Endothelial cell (in vitro differentiated cells): ENCODE measurements around the gene CRTC2. TPM values are rescaled to one million over a fixed set of nuclear protein-coding genes. Genes with fewer than 3 reads are reported as not detected.
A peak's percentile ranks its signal among the peaks of the same experiment; 100 is the strongest.

ENCODE experiments used
- DNase-seq: peaks from one replicate; pipeline ENCODE4 v3.0.0; 2021; ENCODE audit warnings: low spot score
- H3K27ac Mint-ChIP-seq: one replicate; pipeline ENCODE4 v1.8.0; 2021; ENCODE audit warnings: mixed read lengths, inconsistent platforms; ENCODE audit not compliant: unreplicated experiment
- H3K27me3 Mint-ChIP-seq: one replicate; pipeline ENCODE4 v1.8.0; 2021; ENCODE audit warnings: mild to moderate bottlenecking, moderate library complexity, mixed read lengths, inconsistent platforms; ENCODE audit not compliant: unreplicated experiment
- H3K36me3 Mint-ChIP-seq: one replicate; pipeline ENCODE4 v1.8.0; 2021; ENCODE audit warnings: mild to moderate bottlenecking, low read depth, mixed read lengths, inconsistent platforms; ENCODE audit not compliant: unreplicated experiment
- H3K4me1 Mint-ChIP-seq: one replicate; pipeline ENCODE4 v1.8.0; 2021; ENCODE audit warnings: mild to moderate bottlenecking, mixed read lengths, inconsistent platforms; ENCODE audit not compliant: unreplicated experiment
- H3K4me3 Mint-ChIP-seq: one replicate; pipeline ENCODE4 v1.8.0; 2021; ENCODE audit warnings: mild to moderate bottlenecking, mixed read lengths, inconsistent platforms; ENCODE audit not compliant: unreplicated experiment
- H3K9me3 Mint-ChIP-seq: one replicate; pipeline ENCODE4 v1.8.0; 2021; ENCODE audit warnings: mixed read lengths, inconsistent platforms; ENCODE audit not compliant: unreplicated experiment
- CTCF ChIP-seq: fragments of 200-600 bp; sonication (generic); IDR thresholded peaks from one replicate; pipeline ENCODE4 v1.5.0; 2021; ENCODE audit warnings: antibody characterized with exemption; ENCODE audit not compliant: unreplicated experiment
- microRNA-seq: library from miRNA; unstranded; fragments of <30 nt; microRNA quantifications from one replicate; pipeline ENCODE4, GENCODE V29; 2020; ENCODE audit not compliant: unreplicated experiment
- total RNA-seq: library from RNA; stranded (reverse); fragmentation: NEBNext Ultra II Directional; extraction: Animal tissue kit (Norgen Biotek cat#: 25700); gene quantifications from one replicate; pipeline ENCODE4 v1.2.1, GENCODE V29; 2021; ENCODE audit not compliant: unreplicated experiment

The CRTC2 gene
- total RNA-seq, 1 donor from 2014 or later: 69.9 TPM

GRCh38 chr1:153903841-153904455, 54.5 kb downstream of the CRTC2 start:
- no peak overlapping the region for H3K4me3 Mint-ChIP-seq
- H3K4me1 Mint-ChIP-seq: no peaks in the 10 kb centered on the region
- H3K27me3 Mint-ChIP-seq: peaks cover 2% of the 10 kb centered on the region
- no peak for DNase-seq
- H3K36me3 Mint-ChIP-seq: peaks cover 11% of the 10 kb centered on the region
- H3K27ac Mint-ChIP-seq: no peak overlapping the region
- no peaks in the 10 kb centered on the region for H3K9me3 Mint-ChIP-seq
- TF ChIP-seq CTCF: no peak

- no peak for TF ChIP-seq CTCF
- no peak overlapping the region for H3K4me3 Mint-ChIP-seq
- H3K4me1 Mint-ChIP-seq: no peaks in the 10 kb centered on the region
These were observed 58.9 kb downstream of the CRTC2 start for GRCh38 chr1:153899509-153899908.

More at GRCh38 chr1:153899509-153899908, 58.9 kb downstream of the CRTC2 start:
- Mint-ChIP-seq H3K27me3 (no peaks in the 10 kb centered on the region), H3K27ac (peak overlapping the region; percentile 20), H3K9me3 (no peaks in the 10 kb centered on the region), H3K36me3 (peaks cover 9% of the 10 kb centered on the region)
- no peak for DNase-seq

Small RNAs within 50 kb of the gene (microRNA-seq; reads per million reads assigned to microRNA genes)
- 2.3 reads per million, percentile 33 among the genes with 10 or more reads in this experiment for gene MIR6737

Other genes with a start within 250 kb of the CRTC2 start
- 69.4 TPM for gene INTS3, start 230.6 kb downstream of the CRTC2 start, total RNA-seq
- gene SLC27A3, start 183.2 kb downstream of the CRTC2 start, total RNA-seq: 72.7 TPM
- 45.4 TPM for gene GATAD2B, start 35.6 kb downstream of the CRTC2 start, total RNA-seq
- gene DENND4B, start 11.9 kb downstream of the CRTC2 start, total RNA-seq: 53.1 TPM
- 136 TPM for gene SLC39A1, start 4.9 kb upstream of the CRTC2 start, total RNA-seq
- 13.2 TPM for gene CREB3L4, start 9.3 kb upstream of the CRTC2 start, total RNA-seq
- 58.7 TPM for gene JTB, start 19.1 kb upstream of the CRTC2 start, total RNA-seq
- gene RAB13, start 27.7 kb upstream of the CRTC2 start, total RNA-seq: 419 TPM
- 2,665 TPM for gene RPS27, start 32.1 kb upstream of the CRTC2 start, total RNA-seq
- 0.15 TPM for gene NUP210L, start 196.5 kb upstream of the CRTC2 start, total RNA-seq
- 689 TPM for gene TPM3, start 233.5 kb upstream of the CRTC2 start, total RNA-seq
- gene CFAP141, start 247.7 kb upstream of the CRTC2 start, total RNA-seq: not detected